H9 (cell line): Measurements from ENCODE around the gene NHSL2. TPM values are rescaled to one million over a fixed set of nuclear protein-coding genes. Genes with fewer than 3 reads are reported as not detected.

Experiments used
- DNase-seq: peaks from one replicate; pipeline ENCODE4 v3.0.0-alpha.2; 2017
- H2AFZ ChIP-seq: one replicate; pipeline ENCODE4 v1.6.1; 2013; ENCODE audit warnings: mild to moderate bottlenecking, low read length, control low read depth, moderate library complexity
- H2AK5ac ChIP-seq: 2 replicates; pipeline ENCODE4 v1.6.1; 2013; ENCODE audit warnings: low read length, control low read depth, mixed read lengths; ENCODE audit not compliant: insufficient read length
- H2BK120ac ChIP-seq: one replicate; pipeline ENCODE4 v1.6.1; 2013; ENCODE audit warnings: low read depth, mild to moderate bottlenecking, low read length, control low read depth, inconsistent platforms; ENCODE audit not compliant: poor library complexity, severe bottlenecking
- H2BK12ac ChIP-seq: 2 replicates; pipeline ENCODE4 v1.6.1; 2013; ENCODE audit warnings: low read length, control low read depth, mixed read lengths, low read depth; ENCODE audit not compliant: insufficient read length
- H2BK15ac ChIP-seq: 2 replicates; pipeline ENCODE4 v1.6.1; 2013; ENCODE audit warnings: low read depth, low read length, control low read depth
- H2BK20ac ChIP-seq: one replicate; pipeline ENCODE4 v1.6.1; 2013; ENCODE audit warnings: low read depth, mild to moderate bottlenecking, low read length, control low read depth, inconsistent platforms; ENCODE audit not compliant: poor library complexity, severe bottlenecking
- H2BK5ac ChIP-seq: 2 replicates; pipeline ENCODE4 v1.6.1; 2013; ENCODE audit warnings: low read length, control low read depth, mixed read lengths; ENCODE audit not compliant: insufficient read length
- H3K14ac ChIP-seq: 2 replicates; pipeline ENCODE4 v1.6.1; 2013; ENCODE audit warnings: low read length, control low read depth; ENCODE audit not compliant: insufficient read depth
- H3K18ac ChIP-seq: 2 replicates; pipeline ENCODE4 v1.6.1; 2013; ENCODE audit warnings: low read depth, mild to moderate bottlenecking, mixed read lengths, low read length, control low read depth; ENCODE audit not compliant: insufficient read length
- H3K23ac ChIP-seq: 2 replicates; pipeline ENCODE4 v1.6.1; 2013; ENCODE audit warnings: low read length, control low read depth, mixed read lengths, low read depth; ENCODE audit not compliant: insufficient read length
- H3K23me2 ChIP-seq: 2 replicates; pipeline ENCODE4 v1.6.1; 2013; ENCODE audit warnings: low read depth, mild to moderate bottlenecking, mixed read lengths, low read length, control low read depth; ENCODE audit not compliant: insufficient read length, poor library complexity, severe bottlenecking
- H3K27ac ChIP-seq: 2 replicates; pipeline ENCODE4 v1.5.1; 2013; ENCODE audit warnings: low read length, control low read depth, mixed read lengths, low read depth; ENCODE audit not compliant: insufficient read length
- H3K27me3 ChIP-seq: 2 replicates; pipeline ENCODE4 v1.6.1; 2013; ENCODE audit warnings: low read length, control low read depth, inconsistent platforms; ENCODE audit not compliant: insufficient read depth
- H3K4ac ChIP-seq: 2 replicates; pipeline ENCODE4 v1.6.1; 2013; ENCODE audit warnings: low read depth, mild to moderate bottlenecking, control low read depth, inconsistent platforms, low read length, moderate library complexity
- H3K4me1 ChIP-seq: 2 replicates; pipeline ENCODE4 v1.6.1; 2013; ENCODE audit warnings: low read length, control low read depth, inconsistent platforms; ENCODE audit not compliant: insufficient read depth
- H3K4me2 ChIP-seq: 2 replicates; pipeline ENCODE4 v1.6.1; 2013; ENCODE audit warnings: low read length, control low read depth, mixed read lengths; ENCODE audit not compliant: insufficient read length, insufficient read depth
- H3K56ac ChIP-seq: 2 replicates; pipeline ENCODE4 v1.6.1; 2013; ENCODE audit warnings: low read depth, mild to moderate bottlenecking, mixed read lengths, low read length, control low read depth; ENCODE audit not compliant: insufficient read length
- H3K79me1 ChIP-seq: 2 replicates; pipeline ENCODE4 v1.6.1; 2013; ENCODE audit warnings: low read depth, mild to moderate bottlenecking, moderate library complexity, low read length, control low read depth, inconsistent platforms; ENCODE audit not compliant: insufficient read depth, poor library complexity, severe bottlenecking
- H3K79me2 ChIP-seq: 2 replicates; pipeline ENCODE4 v1.6.1; 2013; ENCODE audit warnings: low read length, control low read depth, inconsistent platforms; ENCODE audit not compliant: insufficient read depth
- H3K9ac ChIP-seq: 2 replicates; pipeline ENCODE4 v1.6.1; 2013; ENCODE audit warnings: low read length, control low read depth, mixed read lengths; ENCODE audit not compliant: insufficient read length; ENCODE audit errors: extremely low read depth
- H3K9me3 ChIP-seq: one replicate; pipeline ENCODE4 v1.6.1; 2013; ENCODE audit warnings: low read depth, low read length, inconsistent platforms; ENCODE audit not compliant: control insufficient read depth
- H3T11ph ChIP-seq: one replicate; pipeline ENCODE4 v1.6.1; 2013; ENCODE audit warnings: mild to moderate bottlenecking, low read length, control low read depth, inconsistent platforms
- H4K20me1 ChIP-seq: one replicate; pipeline ENCODE4 v1.6.1; 2013; ENCODE audit not compliant: control insufficient read depth, insufficient read length, insufficient read depth
- H4K5ac ChIP-seq: 2 replicates; pipeline ENCODE4 v1.6.1; 2013; ENCODE audit warnings: low read depth, mild to moderate bottlenecking, mixed read lengths, low read length, control low read depth; ENCODE audit not compliant: insufficient read length
- H4K8ac ChIP-seq: replicated peaks from 2 replicates; pipeline ENCODE4 v1.6.1; 2013; ENCODE audit warnings: low read length, control low read depth, mixed read lengths, low read depth; ENCODE audit not compliant: insufficient read length
- H4K91ac ChIP-seq: 2 replicates; pipeline ENCODE4 v1.6.1; 2013; ENCODE audit warnings: low read depth, mild to moderate bottlenecking, moderate library complexity, mixed read lengths, low read length, control low read depth; ENCODE audit not compliant: insufficient read length
- H3K27ac Mint-ChIP-seq, 3 experiments: 2 replicates in 2 of 3; 3 replicates in 1 of 3; pipeline ENCODE4 v1.8.0; 2020 to 2021; ENCODE audit warnings: mixed read lengths in 3 of 3, mild to moderate bottlenecking in 1 of 3, moderate library complexity in 1 of 3
- H3K27me3 Mint-ChIP-seq: 2 replicates; pipeline ENCODE4 v1.8.0; 2021; ENCODE audit warnings: low read depth, mild to moderate bottlenecking, moderate library complexity, mixed read lengths
- H3K36me3 Mint-ChIP-seq, 3 experiments: 2 replicates in 2 of 3; 3 replicates in 1 of 3; pipeline ENCODE4 v1.8.0; 2020 to 2021; ENCODE audit warnings: low read depth in 3 of 3, mixed read lengths in 3 of 3; ENCODE audit not compliant: insufficient read depth in 1 of 3
- H3K4me1 Mint-ChIP-seq, 2 experiments: 2 replicates each; pipeline ENCODE4 v1.8.0; 2020; ENCODE audit warnings: mixed read lengths in 2 of 2
- H3K4me3 Mint-ChIP-seq, 2 experiments: 2 replicates in 1 of 2; 3 replicates in 1 of 2; pipeline ENCODE4 v1.8.0; 2020 to 2021; ENCODE audit warnings: mild to moderate bottlenecking in 2 of 2, mixed read lengths in 2 of 2, moderate library complexity in 1 of 2
- H3K9me3 Mint-ChIP-seq, 2 experiments: 2 replicates in 1 of 2; 3 replicates in 1 of 2; pipeline ENCODE4 v1.8.0; 2020; ENCODE audit warnings: mild to moderate bottlenecking in 2 of 2, mixed read lengths in 2 of 2, moderate library complexity in 1 of 2
- CTCF ChIP-seq: fragments of 200-600 bp; sonication (generic); conservative IDR thresholded peaks from 3 replicates; pipeline ENCODE4 v1.8.0; 2021; ENCODE audit warnings: antibody characterized with exemption, mild to moderate bottlenecking
- WGBS: extraction: QIAGEN DNeasy Blood & Tissue Kit; methylation state at CpG from one replicate; pipeline ENCODE4 v1.1.7; 2013; ENCODE audit warnings: missing lambda C conversion rate, low lambda C conversion rate, mixed read lengths; ENCODE audit not compliant: insufficient read length; ENCODE audit errors: extremely low coverage; 5-methylcytosine and 5-hydroxymethylcytosine counted together
- total RNA-seq: library from RNA; stranded (reverse); gene quantifications from 2 replicates; pipeline ENCODE4 v1.2.1, GENCODE V29; 2021

NHSL2 gene
- total RNA-seq, 1 experiment from 2014 or later = 6.4 TPM

GRCh38 chrX:71906144-71906543 lies 4.5 kb upstream of the NHSL2 start:
- Histone ChIP-seq H3K27ac (no peak overlapping the region), H2BK5ac (no peak overlapping the region), H3K56ac (no peak overlapping the region), H3K79me2 (no peaks in the 10 kb centered on the region), H3T11ph (no peak overlapping the region), H2AK5ac (no peak overlapping the region), H2BK12ac (no peak overlapping the region), H2BK20ac (no peak overlapping the region), H4K20me1 (no peaks in the 10 kb centered on the region), H3K4me1 (no peaks in the 10 kb centered on the region), H3K4me2 (no peak overlapping the region), H4K8ac (no peak overlapping the region), H2BK120ac (no peak overlapping the region), H3K9ac (no peak overlapping the region), H3K14ac (no peak overlapping the region), H3K23me2 (no peaks in the 10 kb centered on the region), H3K27me3 (no peaks in the 10 kb centered on the region), H4K5ac (no peak overlapping the region), H3K18ac (no peak overlapping the region), H3K23ac (no peak overlapping the region), H4K91ac (no peak overlapping the region), H3K79me1 (no peaks in the 10 kb centered on the region), H2AFZ (no peak overlapping the region), H3K4ac (no peak overlapping the region), H2BK15ac (no peak overlapping the region), H3K9me3 (peaks cover 20% of the 10 kb centered on the region)
- no peak for DNase-seq
- Mint-ChIP-seq H3K4me1 (peaks cover 0 to 4% of the 10 kb centered on the region in 2 experiments; a peak in 2 of 4 replicates), H3K27me3 (peaks cover 27% of the 10 kb centered on the region), H3K4me3 (no peak overlapping the region), H3K36me3 (peaks cover 2 to 5% (median 4%) of the 10 kb centered on the region in 3 experiments; a peak in 3 of 7 replicates), H3K27ac (no peak overlapping the region), H3K9me3 (peaks cover 57 to 67% of the 10 kb centered on the region in 2 experiments)
- WGBS = no CpG with 5 or more reads among the region's 5 CpGs
- TF ChIP-seq CTCF = no peak
